K562 (cell line): ENCODE measurements around the gene PDCD7. TPM values are rescaled to one million over a fixed set of nuclear protein-coding genes. Genes with fewer than 3 reads are reported as not detected.

Source experiments
- ATAC-seq: fragments of 200-7000 bp; cut with Tn5 transposase; 3 replicates; pipeline ENCODE4 v1.9.1; 2020; ENCODE audit warnings: moderate library complexity
- BruUV-seq: library from RNA; stranded (reverse); fragments of 400-500 nt; replicated peaks from 2 replicates; lab custom pipeline; 2021; lab: Mats Ljungman, UMichigan
- CTCF ChIA-PET: fragments of 300-600 bp; formaldehyde crosslinking; extraction: SDS; loops from one replicate; lab custom pipeline; 2021; ENCODE audit warnings: low intra/inter-chr PET ratio; lab: Yijun Ruan, JAX
- POLR2A ChIA-PET: fragments of 300-600, 350-650 bp; sonication (Branson Sonifier 250); formaldehyde crosslinking; extraction: SDS; loops from one replicate; lab custom pipeline; 2021; ENCODE audit warnings: antibody characterized with exemption, inconsistent platforms; lab: Yijun Ruan, JAX
- DNase-seq, 4 experiments: peaks; one replicate each; pipeline versions ENCODE4 v3.0.0 to v3.0.0-alpha.2; 2011 to 2018; ENCODE audit warnings: low spot score in 3 of 4, mixed read lengths in 3 of 4; ENCODE audit errors: extremely low read depth in 1 of 4
- FAIRE-seq: peaks from 2 replicates; lab custom pipeline; 2011; peaks lifted over from hg19 to GRCh38; lab: Jason Lieb, UNC
- H2AFZ ChIP-seq: 2 replicates; pipeline ENCODE4 v1.6.0; 2011; ENCODE audit warnings: low read depth, low read length, control low read depth, inconsistent platforms
- H3K27ac ChIP-seq: fragments of 200-600 bp; 3 replicates; pipeline ENCODE4 v1.8.0; 2011; ENCODE audit warnings: low read depth, mild to moderate bottlenecking, control low read depth, inconsistent platforms, low read length, moderate library complexity, mixed read lengths; ENCODE audit errors: extremely low read depth
- H3K27me3 ChIP-seq, 2 experiments: fragments of 300-600 bp in 1 of 2; 2 replicates in 1 of 2; 3 replicates in 1 of 2; pipeline versions ENCODE4 v1.6.0 to v1.8.0; 2011; ENCODE audit warnings: inconsistent platforms in 2 of 2, low read length in 2 of 2, mild to moderate bottlenecking in 1 of 2, mixed read lengths in 1 of 2, moderate library complexity in 1 of 2; ENCODE audit not compliant: control insufficient read depth in 2 of 2, insufficient read depth in 2 of 2
- H3K36me3 ChIP-seq: fragments of 300-600 bp; 3 replicates; pipeline ENCODE4 v1.8.0; 2011; ENCODE audit warnings: mild to moderate bottlenecking, low read length, inconsistent platforms; ENCODE audit not compliant: control insufficient read depth, insufficient read depth
- H3K4me1 ChIP-seq, 2 experiments: fragments of 200-600 bp in 1 of 2; replicated peaks in 1 of 2; 2 replicates in 1 of 2; 3 replicates in 1 of 2; pipeline versions ENCODE4 v1.5.1 to v1.8.0; 2011; ENCODE audit warnings: inconsistent platforms in 2 of 2, low read length in 2 of 2, mild to moderate bottlenecking in 1 of 2, mixed read lengths in 1 of 2, moderate library complexity in 1 of 2; ENCODE audit not compliant: control insufficient read depth in 2 of 2, insufficient read depth in 2 of 2
- H3K4me2 ChIP-seq: 2 replicates; pipeline ENCODE4 v1.6.1; 2011; ENCODE audit warnings: low read length, control low read depth, inconsistent platforms, mixed read lengths; ENCODE audit not compliant: insufficient read depth
- H3K4me3 ChIP-seq: fragments of 200-600 bp; sonication (generic), shearing (Covaris generic); 2 replicates; pipeline ENCODE4 v1.5.1; 2016; ENCODE audit warnings: control low read depth, inconsistent platforms
- H3K79me2 ChIP-seq: fragments of 200-600 bp; 3 replicates; pipeline ENCODE4 v1.8.0; 2011; ENCODE audit warnings: low read length, inconsistent platforms; ENCODE audit not compliant: control insufficient read depth, insufficient read depth
- H3K9ac ChIP-seq, 2 experiments: 2 replicates each; pipeline versions ENCODE4 v1.6.0 to v1.6.1; 2011; ENCODE audit warnings: low read depth in 2 of 2, low read length in 2 of 2, control low read depth in 1 of 2, inconsistent platforms in 1 of 2, mild to moderate bottlenecking in 1 of 2, mixed read lengths in 1 of 2; ENCODE audit not compliant: insufficient read depth in 1 of 2
- H3K9me1 ChIP-seq: one replicate; pipeline ENCODE4 v1.6.0; 2011; ENCODE audit warnings: inconsistent platforms, mild to moderate bottlenecking, low read length, moderate library complexity; ENCODE audit not compliant: control insufficient read depth, insufficient read depth
- H3K9me3 ChIP-seq: replicated peaks from 2 replicates; pipeline ENCODE4 v1.5.1; 2011; ENCODE audit warnings: low read depth, low read length, inconsistent platforms; ENCODE audit not compliant: control insufficient read depth, insufficient read depth
- H4K20me1 ChIP-seq: replicated peaks from 2 replicates; pipeline ENCODE4 v1.6.1; 2011; ENCODE audit warnings: low read length, inconsistent platforms, mixed read lengths; ENCODE audit not compliant: control insufficient read depth, insufficient read depth
- ASH1L ChIP-seq: fragments of 450-650 bp; IDR thresholded peaks from 2 replicates; pipeline ENCODE4 v1.6.1; 2018; ENCODE audit warnings: borderline replicate concordance, mild to moderate bottlenecking, low read depth; ENCODE audit not compliant: partially characterized antibody
- PHB ChIP-seq: fragments of 250-450 bp; sonication (Bioruptor Pico); IDR thresholded peaks from 2 replicates; pipeline ENCODE4 v1.5.0; 2021
- RBM34 ChIP-seq: fragments of 200-400 bp; formaldehyde crosslinking; IDR thresholded peaks from 2 replicates; pipeline ENCODE4 v1.6.1; 2018; ENCODE audit warnings: low read length, borderline replicate concordance; ENCODE audit not compliant: insufficient read depth
- SRSF3 ChIP-seq: fragments of 200-400 bp; formaldehyde crosslinking; IDR thresholded peaks from 2 replicates; pipeline ENCODE4 v1.6.1; 2016; ENCODE audit warnings: mild to moderate bottlenecking, low read length, moderate library complexity; ENCODE audit not compliant: insufficient read depth
- TFE3 ChIP-seq: fragments of 450-650 bp; formaldehyde crosslinking; IDR thresholded peaks from 2 replicates; pipeline ENCODE4 v1.4.0; 2020; ENCODE audit warnings: mild to moderate bottlenecking, mixed read lengths
- TSHZ1 ChIP-seq: fragments of 250-450 bp; sonication (Bioruptor Pico); IDR thresholded peaks from 2 replicates; pipeline ENCODE4 v1.4.0; 2020; ENCODE audit warnings: mild to moderate bottlenecking, moderate library complexity
- ZBTB11 ChIP-seq, 3 experiments: fragments of 200-800 bp in 1 of 3; fragments of 250-450 bp in 1 of 3; fragments of 450-650 bp in 1 of 3; sonication (Bioruptor Pico) in 1 of 3; sonication (Bioruptor generic) in 1 of 3; formaldehyde crosslinking in 1 of 3; IDR thresholded peaks; 2 replicates each; pipeline versions ENCODE4 v1.6.1 to v1.8.0; 2016 to 2022; ENCODE audit warnings: mild to moderate bottlenecking in 2 of 3, missing genetic modification characterization in 2 of 3, missing compliant biosample characterization in 1 of 3, moderate library complexity in 1 of 3
- ZNF589 ChIP-seq: fragments of 200-800 bp; sonication (Bioruptor generic); IDR thresholded peaks from 2 replicates; pipeline ENCODE4 v1.6.1; 2016; ENCODE audit warnings: low read depth, missing genetic modification characterization, missing compliant biosample characterization
- WGBS: fragments of 100-300 bp; shearing (Covaris generic); methylation state at CpG from one replicate; pipeline ENCODE4 v1.1.6; 2016; ENCODE audit warnings: low coverage, mixed read lengths; ENCODE audit not compliant: insufficient coverage; ENCODE audit errors: missing lambda C conversion rate; 5-methylcytosine and 5-hydroxymethylcytosine counted together
- in situ Hi-C: fragments of 300-500 bp; cut with MboI; formaldehyde crosslinking; loops from 4 replicates; pipeline ENCODE4 v1.15.0; 2018; ENCODE audit warnings: inconsistent platforms, mixed read lengths
- intact Hi-C: fragments of 100-400 bp; cut with micrococcal nuclease; formaldehyde crosslinking; loops from 2 replicates; pipeline ENCODE4 v1.14.2; 2022
- polyA plus RNA-seq, 8 experiments: library from polyadenylated mRNA; depleted of rRNA in 4 of 8; stranded (reverse) in 5 of 8; unstranded in 3 of 8; fragments of >200 nt; fragmentation: Nextera tagmentation in 2 of 8; fragmentation: Illumina TruSeq in 1 of 8; extraction: Ambion mirVana in 2 of 8; extraction: Trizol in 1 of 8; gene quantifications; 2 replicates each; pipeline versions ENCODE4 v1.2.1 to v1.2.3, GENCODE V29; 2011 to 2014; ENCODE audit warnings: inconsistent platforms in 1 of 8, missing spikeins in 1 of 8
- total RNA-seq, 7 experiments: library from RNA; depleted of rRNA in 6 of 7; stranded (reverse); fragments of >200 nt in 6 of 7; fragmentation: Illumina TruSeq in 2 of 7; extraction: Trizol in 2 of 7; gene quantifications; 2 replicates each; pipeline versions ENCODE4 v1.2.1 to v1.2.3, GENCODE V29; 2011 to 2021; ENCODE audit warnings: low replicate concordance in 1 of 7

PDCD7 gene
- total and polyA plus RNA-seq, 9 of the 15 experiments (the other 6 are each of a cell fraction or from before 2014, with no cell fraction given): 11.8 to 30.2 (median 18.8) TPM

- CTCF ChIA-PET: no interaction called here
- no TSS peak for BruUV-seq
- POLR2A ChIA-PET: interaction anchor here (1.4 kb wide), 1 partner anchor 208 kb away, joined by 4 read pairs; the partner anchor contains the start of gene RNU5B-1
These were observed 36.9 kb downstream of the PDCD7 start for GRCh38 chr15:65096481-65097385.

More at GRCh38 chr15:65096481-65097385, 36.9 kb downstream of the PDCD7 start:
- TF ChIP-seq RBM34 (no peak), TSHZ1 (CRISPR knock-in tag) (no peak), SRSF3 (no peak), PHB (CRISPR knock-in tag) (no peak), ZNF589 (CRISPR knock-in tag) (no peak), ZBTB11 (CRISPR knock-in tag; IDR thresholded peaks at IDR 0.05) (no peak), TFE3 (CRISPR knock-in tag) (no peak), ASH1L (no peak)
- WGBS: 31% methylated on average over 6 of the region's 6 CpGs
- H4K20me1 ChIP-seq: no peaks in the 10 kb centered on the region
- intact Hi-C loops (no loop called here), in situ Hi-C loops (no loop called here)
- no peak overlapping the region for H3K27ac ChIP-seq
- peaks cover 0 to 5% of the 10 kb centered on the region in 2 experiments; a peak in 1 of 5 replicates for H3K4me1 ChIP-seq
- FAIRE-seq (no peak), ATAC-seq (no peak), DNase-seq (no peak)
- 0 out of 4 replicates have a peak overlapping the region, but pooled peaks of 1 of the 2 experiments have one; percentile 12 for H3K9ac ChIP-seq
- no peak overlapping the region for H3K4me2 ChIP-seq
- no peaks in the 10 kb centered on the region for H3K9me3 ChIP-seq
- H3K9me1 ChIP-seq: peaks cover 3% of the 10 kb centered on the region
- H2AFZ ChIP-seq: no peak overlapping the region
- peaks cover 18% of the 10 kb centered on the region; the same call in 2 of the 3 replicates for H3K36me3 ChIP-seq
- H3K4me3 ChIP-seq: no peak overlapping the region
- H3K27me3 ChIP-seq: no peaks in the 10 kb centered on the region; a peak in 1 of 5 replicates
- H3K79me2 ChIP-seq: no peaks in the 10 kb centered on the region
